Pancreas (tissue), 10 donors: ENCODE measurements around the gene MLLT10. TPM values are rescaled to one million over a fixed set of nuclear protein-coding genes. Genes with fewer than 3 reads are reported as not detected.

Source experiments
- ATAC-seq, 4 donors: fragments of 200-7000 bp; cut with Tn5 transposase; one replicate each; pipeline versions ENCODE4 v1.8.0 to v1.9.1; 2020; ENCODE audit warnings: mild to moderate bottlenecking in 4 of 4, moderate library complexity in 4 of 4
- DNase-seq, 6 donors: peaks; one replicate each; pipeline ENCODE4 v3.0.0-alpha.2; 2020
- FAIRE-seq: peaks from 2 replicates; lab custom pipeline; 2012; peaks lifted over from hg19 to GRCh38; lab: Jason Lieb, UNC
- H3K27ac ChIP-seq, 4 donors: fragments of 200-600 bp; sonication (generic); 1 replicate in 3 of 4; 2 replicates in 1 of 4; pipeline versions ENCODE4 v1.5.0 to v1.8.0; 2020
- H3K27me3 ChIP-seq, 4 donors: fragments of 200-600 bp; one replicate each; pipeline ENCODE4 v1.8.0; 2021
- H3K36me3 ChIP-seq, 3 donors: fragments of 200-600 bp; sonication (generic) in 1 of 3; one replicate each; pipeline versions ENCODE4 v1.5.0 to v1.8.0; 2020 to 2021
- H3K4me1 ChIP-seq, 3 donors: fragments of 200-600 bp; one replicate each; pipeline ENCODE4 v1.8.0; 2021
- H3K4me3 ChIP-seq, 4 donors: fragments of 200-600 bp; sonication (generic) in 2 of 4; one replicate each; pipeline versions ENCODE4 v1.5.0 to v1.8.0; 2020 to 2021
- H3K9me3 ChIP-seq, 4 donors: fragments of 200-600 bp; one replicate each; pipeline ENCODE4 v1.8.0; 2021
- WGBS, 2 donors: extraction: QIAGEN DNeasy Blood & Tissue Kit; methylation state at CpG; one replicate each; pipeline ENCODE4 v1.1.7; 2013; 5-methylcytosine and 5-hydroxymethylcytosine counted together
- intact Hi-C, 3 donors: fragments of 100-400 bp; cut with DNase I; formaldehyde crosslinking; loops; one replicate each; pipeline versions ENCODE4 v1.11.1 to v1.14.2; 2022
- polyA plus RNA-seq, 2 donors: library from polyadenylated mRNA; stranded (reverse); fragments of 200-250 nt; gene quantifications; one replicate each; pipeline ENCODE4 v1.2.3, GENCODE V29; 2013
- total RNA-seq, 6 donors: library from RNA; stranded (reverse); fragmentation: NEBNext Ultra II Directional in 4 of 6; extraction: Animal tissue kit (Norgen Biotek cat#: 25700) in 4 of 6; gene quantifications; one replicate each; pipeline versions ENCODE4 v1.2.1 to v1.2.4, GENCODE V29; 2021 to 2023
- TF ChIP-seq, protein P1 (sequence below), 4 donors: fragments of 200-600 bp; sonication (generic) in 3 of 4; IDR thresholded peaks; one replicate each; pipeline versions ENCODE4 v1.5.0 to v1.8.0; 2021; ENCODE audit warnings: antibody characterized with exemption in 4 of 4
- donor health status: healthy with polysubstance abuse.
- donor health status: DM: no; HTN: no; CAD: no; lungs with moderate emphysema.
- donor health status: DM: no; HTN: no; CAD: no.
- donor health status: control.
- donor health status: control.
- donor health status: Bipolar disorder and iron deficiency.
- donor health status: DM: yes; HTN: yes; CAD: no.
- donor health status: DM: no; HTN: no; CAD: no.
- donor health status: DM: no; HTN: no; CAD: no.
- donor health status: DM: yes; HTN: yes; CAD: no.

MLLT10 gene
- total and polyA plus RNA-seq, 8 donors = 10.7 to 25.1 (median 15.0) TPM

DNA sequence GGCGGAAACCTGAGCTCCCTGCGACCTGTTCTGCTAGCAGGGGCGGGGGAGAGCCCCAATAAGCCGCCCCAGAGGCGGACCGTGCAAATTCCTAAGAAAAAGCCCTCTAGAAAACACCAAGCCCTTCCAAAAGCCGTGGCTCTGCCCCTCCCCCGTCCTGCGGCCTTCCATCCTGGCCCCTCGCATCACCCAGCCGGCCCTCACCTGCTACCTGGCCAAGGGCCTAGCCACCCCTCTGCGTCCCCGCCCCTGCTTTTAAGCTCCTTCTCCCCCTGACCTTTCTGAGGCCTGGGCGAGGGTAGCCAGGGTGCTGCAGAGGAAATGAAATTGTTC is 33.5 kb upstream of the MLLT10 start:
- 86 to 93% methylated on average over 14 of the region's 14 CpGs for WGBS, 2 donors
- intact Hi-C loops = no loop called here
- Histone ChIP-seq H3K9me3 (no peaks in the 10 kb centered on the region), H3K4me3 (peak overlapping the region in 1 of 4 donors; percentile 12), H3K4me1 (no peaks in the 10 kb centered on the region), H3K27ac (no peak overlapping the region), H3K27me3 (no peaks in the 10 kb centered on the region), H3K36me3 (no peaks in the 10 kb centered on the region)
- no peak for ATAC-seq
- DNase-seq = no peak
- TF ChIP-seq, protein P1, sequence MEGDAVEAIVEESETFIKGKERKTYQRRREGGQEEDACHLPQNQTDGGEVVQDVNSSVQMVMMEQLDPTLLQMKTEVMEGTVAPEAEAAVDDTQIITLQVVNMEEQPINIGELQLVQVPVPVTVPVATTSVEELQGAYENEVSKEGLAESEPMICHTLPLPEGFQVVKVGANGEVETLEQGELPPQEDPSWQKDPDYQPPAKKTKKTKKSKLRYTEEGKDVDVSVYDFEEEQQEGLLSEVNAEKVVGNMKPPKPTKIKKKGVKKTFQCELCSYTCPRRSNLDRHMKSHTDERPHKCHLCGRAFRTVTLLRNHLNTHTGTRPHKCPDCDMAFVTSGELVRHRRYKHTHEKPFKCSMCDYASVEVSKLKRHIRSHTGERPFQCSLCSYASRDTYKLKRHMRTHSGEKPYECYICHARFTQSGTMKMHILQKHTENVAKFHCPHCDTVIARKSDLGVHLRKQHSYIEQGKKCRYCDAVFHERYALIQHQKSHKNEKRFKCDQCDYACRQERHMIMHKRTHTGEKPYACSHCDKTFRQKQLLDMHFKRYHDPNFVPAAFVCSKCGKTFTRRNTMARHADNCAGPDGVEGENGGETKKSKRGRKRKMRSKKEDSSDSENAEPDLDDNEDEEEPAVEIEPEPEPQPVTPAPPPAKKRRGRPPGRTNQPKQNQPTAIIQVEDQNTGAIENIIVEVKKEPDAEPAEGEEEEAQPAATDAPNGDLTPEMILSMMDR (IDR thresholded peaks at IDR 0.05) = no peak
- no peak for FAIRE-seq

DNA sequence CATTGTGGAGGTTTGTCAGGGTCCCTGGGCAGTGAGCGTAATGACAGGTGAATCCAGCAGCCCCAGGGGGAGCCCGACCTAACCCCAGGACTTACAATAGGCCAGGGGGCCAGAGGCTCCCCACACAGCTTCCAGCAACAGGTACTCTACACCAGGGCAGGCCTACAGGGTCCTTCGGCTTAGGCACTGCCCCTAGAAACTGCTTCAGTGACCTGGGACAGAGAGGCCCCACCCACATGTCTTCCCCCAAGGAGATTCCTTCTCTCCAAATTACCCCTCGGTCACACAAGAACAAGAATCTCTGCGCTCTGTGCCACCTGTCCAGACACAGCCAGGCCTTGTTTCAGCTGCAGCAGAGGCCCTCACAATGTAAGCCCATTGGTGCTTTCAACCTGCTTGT is 32.9 kb upstream of the MLLT10 start:
- ATAC-seq (no peak), FAIRE-seq (no peak), DNase-seq (no peak)
- Histone ChIP-seq H3K4me3 (no peak overlapping the region), H3K27me3 (no peaks in the 10 kb centered on the region), H3K9me3 (no peaks in the 10 kb centered on the region), H3K4me1 (no peaks in the 10 kb centered on the region), H3K36me3 (no peaks in the 10 kb centered on the region), H3K27ac (no peak overlapping the region)
- intact Hi-C loops = no loop called here
- WGBS, 2 donors = 94 to 96% methylated on average over 5 of the region's 5 CpGs
- TF ChIP-seq, protein P1 (IDR thresholded peaks at IDR 0.05) = no peak

DNA sequence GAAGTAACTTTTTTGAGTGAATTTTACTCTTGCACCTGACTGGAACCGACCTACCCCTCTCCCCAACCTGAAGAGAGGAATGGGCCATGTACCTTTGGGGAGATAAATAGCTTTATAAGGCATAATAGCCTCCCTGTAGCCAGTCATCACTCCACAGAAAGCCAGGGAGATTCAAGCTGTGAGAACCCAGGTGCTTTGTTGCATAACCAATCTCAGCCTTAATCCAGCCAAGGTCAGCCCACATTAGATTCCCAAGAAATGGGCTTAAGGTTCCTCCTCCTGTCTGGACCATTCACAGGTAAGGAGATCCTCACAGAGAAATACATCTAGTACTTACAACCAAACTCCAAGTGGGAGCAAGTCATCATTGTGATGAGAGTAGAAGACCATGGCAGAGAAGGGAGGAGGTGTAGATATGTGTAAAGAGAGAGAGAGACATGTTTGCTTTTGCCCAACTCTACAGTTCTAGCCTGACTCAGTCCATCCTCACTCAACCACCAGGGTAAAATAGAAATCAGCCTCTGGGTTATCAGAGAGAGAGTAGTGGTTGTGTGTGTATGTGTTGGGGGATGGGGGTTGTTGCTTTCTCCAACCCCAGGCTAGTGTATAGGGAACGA is 32.2 kb upstream of the MLLT10 start:
- no peaks in the 10 kb centered on the region for H3K36me3 ChIP-seq
- DNase-seq (no peak), FAIRE-seq (no peak), ATAC-seq (no peak)
- H3K4me3 ChIP-seq = no peak overlapping the region
- H3K27ac ChIP-seq = no peak overlapping the region
- no peaks in the 10 kb centered on the region for H3K27me3 ChIP-seq
- intact Hi-C loops = no loop called here
- H3K9me3 ChIP-seq = no peaks in the 10 kb centered on the region
- TF ChIP-seq, protein P1 (IDR thresholded peaks at IDR 0.05) = no peak
- no peaks in the 10 kb centered on the region for H3K4me1 ChIP-seq
- 78 to 85% methylated on average over 2 of the region's 2 CpGs for WGBS, 2 donors

DNA sequence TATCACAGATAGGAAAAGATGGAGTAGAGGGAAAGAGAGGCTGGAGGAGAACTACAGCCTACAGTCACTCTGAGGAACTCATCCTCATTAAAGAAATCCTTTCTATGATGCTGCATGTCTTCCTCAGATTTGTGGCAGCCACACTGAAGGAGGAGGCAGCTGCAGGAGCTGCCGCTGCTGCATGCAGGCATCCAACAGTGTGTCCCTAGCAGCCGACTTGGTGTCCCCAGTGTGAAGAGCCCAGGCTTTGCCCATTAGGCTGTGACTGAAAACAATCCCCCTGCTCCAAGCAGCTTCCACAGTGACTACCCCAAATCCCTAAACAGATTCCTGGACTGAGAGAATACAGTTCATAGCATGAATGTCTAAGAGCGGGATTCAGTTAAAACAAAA is 31.7 kb upstream of the MLLT10 start:
- Histone ChIP-seq H3K4me1 (no peaks in the 10 kb centered on the region), H3K27ac (no peak overlapping the region), H3K4me3 (no peak overlapping the region), H3K9me3 (no peaks in the 10 kb centered on the region), H3K36me3 (no peaks in the 10 kb centered on the region), H3K27me3 (no peaks in the 10 kb centered on the region)
- no peak for FAIRE-seq
- no peak for DNase-seq
- WGBS, 2 donors = 81 to 93% methylated on average over 3 of the region's 3 CpGs
- ATAC-seq = no peak
- intact Hi-C loops = no loop called here
- TF ChIP-seq, protein P1 (IDR thresholded peaks at IDR 0.05) = no peak

DNA sequence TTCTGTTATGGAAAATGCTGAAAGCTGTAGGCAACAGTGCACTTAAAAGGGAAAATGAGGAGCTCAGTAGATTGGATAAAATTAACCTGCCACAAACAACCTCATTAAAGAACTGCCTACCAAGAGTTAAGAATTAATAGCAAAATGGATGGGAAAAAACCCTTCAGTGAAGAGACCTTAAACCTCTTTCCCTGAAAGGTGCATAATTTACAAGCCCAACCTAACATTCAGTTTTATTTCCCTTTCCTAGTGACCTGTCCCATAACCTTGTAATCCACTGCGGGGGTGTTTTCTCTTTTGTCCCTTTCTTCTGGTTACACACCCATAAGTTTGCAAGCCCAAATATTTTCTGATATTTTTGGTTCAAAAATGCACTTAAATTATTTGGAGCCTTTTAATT is 30.5 kb upstream of the MLLT10 start:
- no peaks in the 10 kb centered on the region for H3K9me3 ChIP-seq
- H3K36me3 ChIP-seq = no peaks in the 10 kb centered on the region
- DNase-seq (no peak), ATAC-seq (no peak), FAIRE-seq (no peak)
- TF ChIP-seq, protein P1 (IDR thresholded peaks at IDR 0.05) = no peak
- H3K4me3 ChIP-seq = no peak overlapping the region
- no peak overlapping the region for H3K27ac ChIP-seq
- H3K27me3 ChIP-seq = no peaks in the 10 kb centered on the region
- 86 to 92% methylated on average over 1 of the region's 1 CpG for WGBS, 2 donors
- intact Hi-C loops = no loop called here
- no peaks in the 10 kb centered on the region for H3K4me1 ChIP-seq
